ENCODE measurements around the gene CKS1B.

DNA sequence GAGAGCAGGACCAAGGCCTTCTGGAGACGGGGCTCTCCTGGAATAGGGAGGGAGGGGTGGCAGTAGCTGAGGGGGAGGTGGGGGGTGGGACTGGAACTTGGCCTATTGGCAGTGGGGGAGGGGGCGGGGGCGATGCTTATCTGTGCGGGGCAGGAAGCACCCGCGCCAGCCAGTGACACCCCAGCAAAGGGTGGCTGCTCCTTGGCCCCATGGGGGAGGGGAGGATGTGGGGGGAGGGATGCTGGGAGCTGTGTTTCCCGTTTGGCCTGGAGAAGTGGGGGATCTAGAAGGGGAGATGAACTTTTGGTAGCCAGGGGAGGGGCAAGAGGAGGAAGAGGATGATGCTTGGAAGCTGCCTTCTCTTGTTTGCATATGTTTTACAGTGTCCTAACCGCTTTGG is 39.2 kb downstream of the CKS1B start:
- TF ChIP-seq, protein P1, sequence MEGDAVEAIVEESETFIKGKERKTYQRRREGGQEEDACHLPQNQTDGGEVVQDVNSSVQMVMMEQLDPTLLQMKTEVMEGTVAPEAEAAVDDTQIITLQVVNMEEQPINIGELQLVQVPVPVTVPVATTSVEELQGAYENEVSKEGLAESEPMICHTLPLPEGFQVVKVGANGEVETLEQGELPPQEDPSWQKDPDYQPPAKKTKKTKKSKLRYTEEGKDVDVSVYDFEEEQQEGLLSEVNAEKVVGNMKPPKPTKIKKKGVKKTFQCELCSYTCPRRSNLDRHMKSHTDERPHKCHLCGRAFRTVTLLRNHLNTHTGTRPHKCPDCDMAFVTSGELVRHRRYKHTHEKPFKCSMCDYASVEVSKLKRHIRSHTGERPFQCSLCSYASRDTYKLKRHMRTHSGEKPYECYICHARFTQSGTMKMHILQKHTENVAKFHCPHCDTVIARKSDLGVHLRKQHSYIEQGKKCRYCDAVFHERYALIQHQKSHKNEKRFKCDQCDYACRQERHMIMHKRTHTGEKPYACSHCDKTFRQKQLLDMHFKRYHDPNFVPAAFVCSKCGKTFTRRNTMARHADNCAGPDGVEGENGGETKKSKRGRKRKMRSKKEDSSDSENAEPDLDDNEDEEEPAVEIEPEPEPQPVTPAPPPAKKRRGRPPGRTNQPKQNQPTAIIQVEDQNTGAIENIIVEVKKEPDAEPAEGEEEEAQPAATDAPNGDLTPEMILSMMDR (IDR thresholded peaks at IDR 0.05; ENCODE audit: low read depth, low read length), result no peak
- TF ChIP-seq EZH2phosphoT487 (IDR thresholded peaks at IDR 0.05; ENCODE audit: low read depth), result no peak
